GM12873 (cell line): ENCODE measurements around the gene COA1.

Experiments
- TF ChIP-seq, protein P1 (sequence below): IDR thresholded peaks from 2 replicates; pipeline ENCODE4 v1.5.1; 2012; ENCODE audit warnings: low read depth, mild to moderate bottlenecking, moderate library complexity, low read length, control low read depth; ENCODE audit not compliant: insufficient read depth; ENCODE audit errors: missing control alignments

Gene COA1

DNA sequence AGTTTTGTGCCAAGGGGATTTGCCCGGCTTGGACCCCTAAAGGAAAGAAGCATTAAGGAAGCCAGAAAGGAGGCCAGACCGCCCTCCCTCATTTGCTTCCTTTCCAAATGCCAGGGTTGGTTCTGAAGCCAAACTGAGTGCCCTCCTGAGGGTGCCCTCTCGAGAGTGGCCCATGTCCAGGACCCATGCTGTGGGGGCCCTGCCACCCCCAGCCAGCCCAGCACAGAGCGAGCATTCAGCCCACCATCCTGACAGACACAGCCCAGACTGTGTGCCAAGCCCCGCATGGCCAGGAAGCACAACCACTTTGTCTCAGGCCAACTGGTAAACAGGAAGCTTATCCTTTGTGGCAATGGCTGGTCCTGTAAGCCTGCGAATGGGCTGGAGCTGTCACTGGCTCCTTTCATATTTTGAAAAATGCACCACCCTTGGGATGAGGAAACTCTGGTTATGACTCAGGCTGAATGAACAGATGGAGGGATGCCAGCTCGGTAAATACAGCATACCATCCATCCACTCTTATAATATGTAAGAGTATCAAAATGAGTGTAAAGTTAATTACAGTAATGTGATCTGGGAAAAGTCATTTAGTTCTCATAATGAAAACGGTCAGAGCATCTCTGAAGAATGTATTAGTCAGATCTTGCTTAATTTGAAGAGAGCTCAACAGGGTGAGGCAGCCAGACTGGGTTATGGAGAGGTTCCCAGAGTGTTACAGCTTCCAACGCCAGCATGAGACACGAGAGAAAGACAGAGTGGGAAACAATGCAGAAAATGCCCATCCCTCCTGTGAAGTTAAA lies 81.5 kb downstream of the COA1 start:
- TF ChIP-seq, protein P1, sequence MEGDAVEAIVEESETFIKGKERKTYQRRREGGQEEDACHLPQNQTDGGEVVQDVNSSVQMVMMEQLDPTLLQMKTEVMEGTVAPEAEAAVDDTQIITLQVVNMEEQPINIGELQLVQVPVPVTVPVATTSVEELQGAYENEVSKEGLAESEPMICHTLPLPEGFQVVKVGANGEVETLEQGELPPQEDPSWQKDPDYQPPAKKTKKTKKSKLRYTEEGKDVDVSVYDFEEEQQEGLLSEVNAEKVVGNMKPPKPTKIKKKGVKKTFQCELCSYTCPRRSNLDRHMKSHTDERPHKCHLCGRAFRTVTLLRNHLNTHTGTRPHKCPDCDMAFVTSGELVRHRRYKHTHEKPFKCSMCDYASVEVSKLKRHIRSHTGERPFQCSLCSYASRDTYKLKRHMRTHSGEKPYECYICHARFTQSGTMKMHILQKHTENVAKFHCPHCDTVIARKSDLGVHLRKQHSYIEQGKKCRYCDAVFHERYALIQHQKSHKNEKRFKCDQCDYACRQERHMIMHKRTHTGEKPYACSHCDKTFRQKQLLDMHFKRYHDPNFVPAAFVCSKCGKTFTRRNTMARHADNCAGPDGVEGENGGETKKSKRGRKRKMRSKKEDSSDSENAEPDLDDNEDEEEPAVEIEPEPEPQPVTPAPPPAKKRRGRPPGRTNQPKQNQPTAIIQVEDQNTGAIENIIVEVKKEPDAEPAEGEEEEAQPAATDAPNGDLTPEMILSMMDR, result no peak

DNA sequence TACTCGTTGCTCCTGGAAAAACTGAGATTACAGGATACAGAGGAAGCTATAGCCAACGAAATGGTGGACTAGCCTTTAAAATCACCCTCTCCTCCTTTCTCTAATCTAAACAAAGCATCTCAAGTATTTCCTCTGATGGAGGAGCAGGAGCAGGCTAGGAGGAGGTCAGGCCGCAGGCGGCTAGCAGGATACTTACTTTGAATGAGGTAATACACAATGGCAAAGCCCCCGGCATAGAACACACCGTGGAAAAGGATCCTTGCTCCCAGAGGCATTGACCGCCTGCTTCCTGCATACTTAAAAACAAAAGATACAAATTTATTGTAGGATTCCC lies 82.0 kb downstream of the COA1 start:
- TF ChIP-seq, protein P1, result no peak

DNA sequence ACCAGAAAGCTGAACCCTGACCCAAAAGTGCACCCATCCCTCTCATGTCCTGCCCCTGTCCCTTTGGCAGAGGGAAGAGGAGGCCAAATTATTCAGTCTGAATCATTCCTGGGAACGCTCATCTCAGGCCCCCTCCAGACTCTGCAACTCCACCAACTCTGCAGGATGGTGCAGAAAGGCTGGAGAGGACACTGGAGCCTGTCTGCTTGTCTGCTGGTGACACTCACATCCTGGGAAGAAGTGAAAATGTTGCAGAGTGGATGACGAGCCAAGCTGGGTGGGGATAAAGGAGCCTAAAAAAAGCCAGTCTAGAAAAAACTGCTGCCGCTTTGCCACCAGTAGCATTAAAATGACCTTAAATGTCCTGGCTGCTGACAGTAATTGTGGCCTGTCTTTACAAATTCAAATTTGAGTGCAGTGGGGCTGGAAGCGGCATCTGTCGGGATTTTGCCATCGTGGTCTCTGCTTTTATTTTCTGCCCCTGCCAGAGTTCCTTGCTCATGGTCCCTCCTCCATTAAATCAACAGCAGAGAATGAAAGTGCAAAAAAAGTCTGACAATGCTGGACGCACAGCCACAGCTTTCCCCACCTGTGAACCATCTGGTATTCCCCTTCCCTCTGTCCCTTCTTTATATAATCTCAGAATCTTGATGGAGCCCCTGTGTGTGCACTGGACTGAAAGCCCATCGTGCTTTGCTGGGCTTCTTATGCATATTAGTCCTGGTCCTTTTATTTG lies 82.6 kb downstream of the COA1 start:
- TF ChIP-seq, protein P1, result no peak

DNA sequence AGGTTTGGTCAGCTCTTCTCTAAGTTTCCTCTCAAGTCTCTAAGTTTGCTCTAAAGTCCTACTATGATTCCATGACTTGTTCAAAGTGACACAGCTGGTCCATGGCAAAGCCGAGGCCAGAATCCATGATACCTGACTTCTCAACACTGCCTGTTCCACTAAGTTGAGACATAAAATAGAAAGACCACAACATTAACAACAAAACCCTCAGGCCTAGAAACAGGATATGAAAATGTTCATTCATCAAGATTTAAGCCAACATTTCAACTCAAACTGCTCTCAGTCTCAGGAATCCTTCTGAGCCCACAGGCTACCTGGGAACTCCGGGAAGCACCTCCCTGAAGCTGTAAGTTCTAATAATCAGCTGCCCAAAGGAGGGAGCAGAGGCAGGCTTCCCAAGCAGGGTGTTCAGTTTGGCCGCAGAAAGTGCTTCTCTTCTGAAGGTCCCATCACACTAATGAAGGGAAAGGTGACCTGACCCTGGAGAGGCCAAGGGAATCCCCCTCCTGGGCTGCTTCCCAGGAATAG lies 83.6 kb downstream of the COA1 start:
- TF ChIP-seq, protein P1, result no peak

DNA sequence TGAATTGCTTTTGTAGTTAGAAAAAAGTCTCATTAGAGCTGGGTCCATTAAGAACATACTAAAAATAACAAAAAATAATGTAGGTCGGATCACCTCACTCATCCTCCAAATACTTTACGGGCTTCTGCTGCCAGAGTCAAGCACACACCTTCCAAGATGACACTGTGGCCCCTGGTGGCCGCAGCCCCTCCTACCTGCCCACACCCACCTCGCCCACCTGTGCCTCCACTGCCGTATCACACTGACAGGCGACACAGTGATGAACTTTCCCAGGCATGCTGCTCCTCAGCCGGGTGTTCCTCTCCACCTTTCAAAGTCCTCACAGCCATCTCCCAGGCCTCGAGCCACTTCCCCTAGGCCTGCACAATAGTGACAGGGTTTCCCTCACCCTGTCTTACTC lies 85.5 kb downstream of the COA1 start:
- TF ChIP-seq, protein P1, result no peak

DNA sequence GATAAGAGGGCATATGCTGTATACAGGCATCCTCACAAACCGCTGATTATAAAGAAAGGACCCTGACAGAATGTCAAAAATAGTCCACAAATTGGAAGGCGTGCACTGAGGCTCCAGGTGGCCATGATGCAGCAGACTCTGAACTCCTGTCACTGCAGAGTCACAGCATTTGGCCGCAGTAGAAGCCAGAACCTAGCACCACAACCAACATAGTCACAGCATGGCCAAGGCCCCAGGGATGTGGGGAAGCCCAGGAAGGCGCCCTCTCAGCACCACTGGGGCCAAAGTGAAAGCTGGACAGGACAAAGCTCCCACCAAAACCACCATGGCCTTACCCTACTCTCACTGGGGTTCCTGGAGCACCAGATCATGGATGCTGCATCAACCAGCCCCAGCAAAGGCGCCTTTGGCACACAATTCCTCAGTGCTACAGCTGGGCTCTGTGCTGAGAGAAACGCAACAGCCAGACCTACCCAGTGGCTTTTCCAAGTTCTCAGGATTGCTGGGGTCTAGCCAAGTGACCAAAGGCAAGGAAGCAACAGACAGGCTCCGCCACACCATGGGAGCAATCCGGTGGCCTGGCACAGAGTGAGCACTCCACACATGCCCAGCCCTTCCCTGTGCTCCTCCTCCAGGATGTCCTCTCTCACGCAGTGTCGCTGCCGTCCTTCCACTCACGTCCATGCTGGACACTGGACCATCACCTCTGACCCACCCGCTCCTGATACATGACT lies 86.3 kb downstream of the COA1 start:
- TF ChIP-seq, protein P1, result no peak

DNA sequence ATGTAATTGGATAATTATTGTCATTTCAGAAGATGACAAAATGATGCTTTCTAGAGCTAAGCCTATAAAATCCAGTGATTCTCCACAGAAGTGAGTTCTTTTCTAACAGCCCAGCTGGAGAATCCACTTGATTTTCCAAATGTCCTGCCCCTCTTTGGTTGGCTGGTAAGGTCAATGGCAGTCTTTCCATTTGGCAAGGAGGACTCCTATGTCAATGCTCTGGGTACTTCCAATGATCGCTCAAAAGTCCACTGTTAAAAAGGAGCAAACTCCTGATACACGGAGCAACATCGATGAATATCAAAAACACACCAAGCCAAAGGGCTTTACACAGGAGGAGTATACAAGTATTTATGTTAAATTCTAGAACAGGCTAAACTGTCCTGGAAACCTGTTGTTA lies 88.6 kb downstream of the COA1 start:
- TF ChIP-seq, protein P1, result no peak
